ENCODE measurements around the gene ALPG.
"Not testable (repeated sequence)": the region's sequence is repeated elsewhere in the genome, so short reads cannot be mapped to it uniquely, and the experiment has no call there.

ALPG gene

GRCh38 chr2:232390661-232391060, 16.0 kb upstream of the ALPG start:
- no peak overlapping the region for H3K14ac ChIP-seq (ENCODE audit: low read length)
- H2BK5ac ChIP-seq (ENCODE audit: low read length) = no peak overlapping the region
- H3K18ac ChIP-seq (ENCODE audit: low read length) = no peak overlapping the region
- H4K8ac ChIP-seq (ENCODE audit: low read depth, low read length) = no peak overlapping the region
- H2BK120ac ChIP-seq (ENCODE audit: low read depth, low read length) = no peak overlapping the region
- peaks cover 0 to 8% of the 10 kb centered on the region in 2 donors for H3K4me1 ChIP-seq (ENCODE audit: control insufficient read depth in 2 of 2, insufficient read depth in 1 of 2, low read depth in 1 of 2, low read length in 2 of 2)
- no peak for DNase-seq (ENCODE audit: low spot score)
- no peaks in the 10 kb centered on the region for H3K36me3 ChIP-seq (replicated peaks in 1 of 2; ENCODE audit: control insufficient read depth in 2 of 2, insufficient read depth in 2 of 2, low read length in 2 of 2)
- H3K4me3 ChIP-seq (ENCODE audit: low read length in 2 of 2) = no peak overlapping the region
- peaks cover 0 to 1% of the 10 kb centered on the region in 2 donors for H3K9me3 ChIP-seq (replicated peaks in 1 of 2; ENCODE audit: control insufficient read depth in 2 of 2, insufficient read depth in 1 of 2, low read depth in 1 of 2, low read length in 2 of 2)
- H2AK5ac ChIP-seq (ENCODE audit: low read depth, low read length) = no peak overlapping the region
- H3K23ac ChIP-seq (ENCODE audit: low read depth, low read length, poor library complexity) = no peak overlapping the region
- H2BK12ac ChIP-seq (ENCODE audit: low read length) = no peak overlapping the region
- no CpG with 5 or more reads among the region's 3 CpGs for WGBS, 2 donors (ENCODE audit: extremely low coverage in 2 of 2, insufficient read length in 2 of 2, insufficient replicate concordance in 1 of 2)
- no peak overlapping the region for H4K91ac ChIP-seq (ENCODE audit: low read depth, low read length, poor library complexity)
- no peak overlapping the region for H2AFZ ChIP-seq (ENCODE audit: low read length)
- no peak overlapping the region for H3K27ac ChIP-seq (replicated peaks; ENCODE audit: low read length)
- no peaks in the 10 kb centered on the region for H3K79me1 ChIP-seq (ENCODE audit: low read depth, low read length)
- H3K9ac ChIP-seq (ENCODE audit: low read depth, low read length, poor library complexity) = no peak overlapping the region
- H3K27me3 ChIP-seq (ENCODE audit: control insufficient read depth in 3 of 3, insufficient read depth in 3 of 3, low read depth in 1 of 3, low read length in 3 of 3) = peaks cover 33 to 64% (median 44%) of the 10 kb centered on the region in 3 experiments
- no peak overlapping the region for H3K4me2 ChIP-seq (ENCODE audit: insufficient read depth, low read length, poor library complexity, severe bottlenecking)
- H3K4ac ChIP-seq (ENCODE audit: low read length) = no peak overlapping the region
- no peak overlapping the region for H2BK15ac ChIP-seq (ENCODE audit: low read length)

- Histone ChIP-seq H3K9me3 (replicated peaks in 1 of 2; ENCODE audit: control insufficient read depth in 2 of 2, insufficient read depth in 1 of 2, low read depth in 1 of 2, low read length in 2 of 2) (no peaks in the 10 kb centered on the region), H3K4ac (ENCODE audit: low read length) (no peak overlapping the region), H4K91ac (ENCODE audit: low read depth, low read length, poor library complexity) (no peak overlapping the region), H3K36me3 (replicated peaks in 1 of 2; ENCODE audit: control insufficient read depth in 2 of 2, insufficient read depth in 2 of 2, low read length in 2 of 2) (no peaks in the 10 kb centered on the region), H2AK5ac (ENCODE audit: low read depth, low read length) (no peak overlapping the region), H3K27me3 (ENCODE audit: control insufficient read depth in 3 of 3, insufficient read depth in 3 of 3, low read depth in 1 of 3, low read length in 3 of 3) (peaks cover 5 to 39% (median 15%) of the 10 kb centered on the region in 3 experiments), H3K18ac (ENCODE audit: low read length) (no peak overlapping the region), H3K9ac (ENCODE audit: low read depth, low read length, poor library complexity) (no peak overlapping the region), H3K27ac (replicated peaks; ENCODE audit: low read length) (no peak overlapping the region), H3K4me2 (ENCODE audit: insufficient read depth, low read length, poor library complexity, severe bottlenecking) (no peak overlapping the region), H3K23ac (ENCODE audit: low read depth, low read length, poor library complexity) (no peak overlapping the region), H3K4me1 (ENCODE audit: control insufficient read depth in 2 of 2, insufficient read depth in 1 of 2, low read depth in 1 of 2, low read length in 2 of 2) (peaks cover 0 to 1% of the 10 kb centered on the region in 2 donors), H4K8ac (ENCODE audit: low read depth, low read length) (no peak overlapping the region), H2BK5ac (ENCODE audit: low read length) (no peak overlapping the region), H2BK120ac (ENCODE audit: low read depth, low read length) (no peak overlapping the region), H3K14ac (ENCODE audit: low read length) (no peak overlapping the region), H3K4me3 (ENCODE audit: low read length in 2 of 2) (no peak overlapping the region), H2BK12ac (ENCODE audit: low read length) (no peak overlapping the region), H2BK15ac (ENCODE audit: low read length) (no peak overlapping the region), H2AFZ (ENCODE audit: low read length) (no peak overlapping the region), H3K79me1 (ENCODE audit: low read depth, low read length) (no peaks in the 10 kb centered on the region)
- no CpG with 5 or more reads among the region's 8 CpGs for WGBS, 2 donors (ENCODE audit: extremely low coverage in 2 of 2, insufficient read length in 2 of 2, insufficient replicate concordance in 1 of 2)
- DNase-seq (ENCODE audit: low spot score) = no peak
Observed at GRCh38 chr2:232393556-232393955, 13.1 kb upstream of the ALPG start.

GRCh38 chr2:232394431-232394830, 12.2 kb upstream of the ALPG start:
- not testable (repeated sequence) for H3K9ac ChIP-seq (ENCODE audit: low read depth, low read length, poor library complexity); H2BK120ac ChIP-seq (ENCODE audit: low read depth, low read length); DNase-seq (ENCODE audit: low spot score); H4K8ac ChIP-seq (ENCODE audit: low read depth, low read length); H3K27ac ChIP-seq (replicated peaks; ENCODE audit: low read length); H2BK15ac ChIP-seq (ENCODE audit: low read length); H4K91ac ChIP-seq (ENCODE audit: low read depth, low read length, poor library complexity); H3K14ac ChIP-seq (ENCODE audit: low read length); H3K18ac ChIP-seq (ENCODE audit: low read length); H3K36me3 ChIP-seq (replicated peaks in 1 of 2; ENCODE audit: control insufficient read depth in 2 of 2, insufficient read depth in 2 of 2, low read length in 2 of 2); H2BK12ac ChIP-seq (ENCODE audit: low read length); H3K4me2 ChIP-seq (ENCODE audit: insufficient read depth, low read length, poor library complexity, severe bottlenecking); H3K4ac ChIP-seq (ENCODE audit: low read length); H3K9me3 ChIP-seq (replicated peaks in 1 of 2; ENCODE audit: control insufficient read depth in 2 of 2, insufficient read depth in 1 of 2, low read depth in 1 of 2, low read length in 2 of 2); H2AFZ ChIP-seq (ENCODE audit: low read length); H2BK5ac ChIP-seq (ENCODE audit: low read length); H3K23ac ChIP-seq (ENCODE audit: low read depth, low read length, poor library complexity); H3K4me1 ChIP-seq (ENCODE audit: control insufficient read depth in 2 of 2, insufficient read depth in 1 of 2, low read depth in 1 of 2, low read length in 2 of 2); H3K4me3 ChIP-seq (ENCODE audit: low read length in 2 of 2); H3K79me1 ChIP-seq (ENCODE audit: low read depth, low read length); H2AK5ac ChIP-seq (ENCODE audit: low read depth, low read length)
- peaks cover 0 to 30% (median 6%) of the 10 kb centered on the region in 3 experiments for H3K27me3 ChIP-seq (ENCODE audit: control insufficient read depth in 3 of 3, insufficient read depth in 3 of 3, low read depth in 1 of 3, low read length in 3 of 3)
- whole genome bisulfite sequencing, 2 donors (ENCODE audit: extremely low coverage in 2 of 2, insufficient read length in 2 of 2, insufficient replicate concordance in 1 of 2) = no CpG with 5 or more reads among the region's 7 CpGs

- Histone ChIP-seq H2BK12ac (ENCODE audit: low read length) (no peak overlapping the region), H4K8ac (ENCODE audit: low read depth, low read length) (no peak overlapping the region), H3K36me3 (replicated peaks in 1 of 2; ENCODE audit: control insufficient read depth in 2 of 2, insufficient read depth in 2 of 2, low read length in 2 of 2) (no peaks in the 10 kb centered on the region), H3K14ac (ENCODE audit: low read length) (no peak overlapping the region), H3K23ac (ENCODE audit: low read depth, low read length, poor library complexity) (no peak overlapping the region), H3K18ac (ENCODE audit: low read length) (no peak overlapping the region), H3K9ac (ENCODE audit: low read depth, low read length, poor library complexity) (no peak overlapping the region), H2BK15ac (ENCODE audit: low read length) (no peak overlapping the region), H2AFZ (ENCODE audit: low read length) (no peak overlapping the region), H2BK120ac (ENCODE audit: low read depth, low read length) (no peak overlapping the region), H4K91ac (ENCODE audit: low read depth, low read length, poor library complexity) (no peak overlapping the region), H3K4me1 (ENCODE audit: control insufficient read depth in 2 of 2, insufficient read depth in 1 of 2, low read depth in 1 of 2, low read length in 2 of 2) (no peaks in the 10 kb centered on the region), H3K79me1 (ENCODE audit: low read depth, low read length) (no peaks in the 10 kb centered on the region), H3K27me3 (ENCODE audit: control insufficient read depth in 3 of 3, insufficient read depth in 3 of 3, low read depth in 1 of 3, low read length in 3 of 3) (peaks cover 0 to 19% (median 0%) of the 10 kb centered on the region in 3 experiments), H3K4me2 (ENCODE audit: insufficient read depth, low read length, poor library complexity, severe bottlenecking) (no peak overlapping the region), H2AK5ac (ENCODE audit: low read depth, low read length) (no peak overlapping the region), H3K4me3 (ENCODE audit: low read length in 2 of 2) (no peak overlapping the region), H3K9me3 (replicated peaks in 1 of 2; ENCODE audit: control insufficient read depth in 2 of 2, insufficient read depth in 1 of 2, low read depth in 1 of 2, low read length in 2 of 2) (no peaks in the 10 kb centered on the region), H3K27ac (replicated peaks; ENCODE audit: low read length) (no peak overlapping the region), H2BK5ac (ENCODE audit: low read length) (no peak overlapping the region), H3K4ac (ENCODE audit: low read length) (no peak overlapping the region)
- no CpG with 5 or more reads among the region's 1 CpG for WGBS, 2 donors (ENCODE audit: extremely low coverage in 2 of 2, insufficient read length in 2 of 2, insufficient replicate concordance in 1 of 2)
- DNase-seq (ENCODE audit: low spot score) = no peak
Observed at GRCh38 chr2:232395586-232395985, 11.1 kb upstream of the ALPG start.

Measured in neuronal stem cell (in vitro differentiated cells).